Gastrocnemius medialis (tissue), 4 donors: ENCODE results near the gene PPM1G. TPM values are rescaled to one million over a fixed set of nuclear protein-coding genes. Genes with fewer than 3 reads are reported as not detected.
"Not testable (repeated sequence)": the region's sequence is repeated elsewhere in the genome, so short reads cannot be mapped to it uniquely, and the experiment has no call there.

Source experiments
- ATAC-seq, 2 donors: fragments of 150-250 bp; one replicate each; pipeline ENCODE4 v1.9.1; 2016
- DNase-seq, 2 donors: peaks; one replicate each; pipeline ENCODE4 v3.0.0-alpha.2; 2019
- H3K27ac ChIP-seq, 4 donors: fragments of 200-600 bp; sonication (generic); 1 replicate in 1 of 4; 2 replicates in 3 of 4; pipeline ENCODE4 v1.5.1; 2016 to 2018; ENCODE audit warnings: mild to moderate bottlenecking in 2 of 4, moderate library complexity in 1 of 4
- H3K27me3 ChIP-seq, 3 donors: fragments of 200-600 bp; sonication (generic) in 2 of 3; 1 replicate in 1 of 3; 2 replicates in 2 of 3; pipeline versions ENCODE4 v1.5.1 to v1.6.0; 2016 to 2019; ENCODE audit warnings: mild to moderate bottlenecking in 1 of 3, moderate library complexity in 1 of 3
- H3K36me3 ChIP-seq, 2 donors: fragments of 200-600 bp; sonication (generic) in 1 of 2; one replicate each; pipeline ENCODE4 v1.5.1; 2017 to 2018
- H3K4me1 ChIP-seq, 2 donors: fragments of 200-600 bp; sonication (generic) in 1 of 2; one replicate each; pipeline ENCODE4 v1.5.1; 2016 to 2017; ENCODE audit warnings: mild to moderate bottlenecking in 2 of 2
- H3K4me3 ChIP-seq, 4 donors: fragments of 200-600 bp; sonication (generic) in 3 of 4; 1 replicate in 1 of 4; 2 replicates in 3 of 4; pipeline ENCODE4 v1.5.1; 2016 to 2019; ENCODE audit warnings: mild to moderate bottlenecking in 2 of 4
- H3K9me3 ChIP-seq, 3 donors: fragments of 200-600 bp; sonication (generic) in 2 of 3; 1 replicate in 1 of 3; 2 replicates in 2 of 3; pipeline ENCODE4 v1.5.1; 2016 to 2019
- POLR2A ChIP-seq, 2 donors: fragments of 450-650 bp; IDR thresholded peaks; one replicate each; pipeline ENCODE4 v1.6.1; 2017; ENCODE audit warnings: antibody characterized with exemption in 2 of 2, mild to moderate bottlenecking in 2 of 2, moderate library complexity in 2 of 2
- in situ Hi-C, 4 donors: fragments of 200-750 bp; cut with MboI; loops; one replicate each; pipeline versions ENCODE4 v1.15.0 to v1.8.0; 2017; ENCODE audit warnings: low sequenced_read_pairs in 4 of 4
- intact Hi-C: fragments of 100-400 bp; cut with DNase I; formaldehyde crosslinking; loops from one replicate; pipeline ENCODE4 v1.15.1; 2023; ENCODE audit warnings: low total_unique reads
- total RNA-seq, 4 donors: library from RNA; depleted of rRNA; stranded (reverse); fragments of >200 nt; gene quantifications; one replicate each; pipeline versions ENCODE4 v1.1.0 to v1.2.3, GENCODE V29; 2016
- TF ChIP-seq, protein P1 (sequence below), 5 experiments: fragments of 450-650 bp in 3 of 5; fragments of 200-600 bp in 2 of 5; sonication (generic) in 2 of 5; IDR thresholded peaks in 4 of 5; conservative IDR thresholded peaks in 1 of 5; 1 replicate in 4 of 5; 2 replicates in 1 of 5; pipeline ENCODE4 v1.5.1; 2016 to 2019; ENCODE audit warnings: antibody characterized with exemption in 5 of 5, mild to moderate bottlenecking in 3 of 5, moderate library complexity in 3 of 5

The PPM1G gene
- total RNA-seq, 4 donors from 2014 or later, result 47.2 to 111 (median 92.2) TPM

GRCh38 chr2:27356056-27356381, 53.4 kb downstream of the PPM1G start:
- Histone ChIP-seq H3K27ac (peak overlapping the region; percentile 92 to 99 (median 94)), H3K4me1 (peaks cover 42 to 53% of the 10 kb centered on the region in 2 donors), H3K4me3 (peak overlapping the region; percentile 69 to 98 (median 93)), H3K9me3 (no peaks in the 10 kb centered on the region), H3K27me3 (no peaks in the 10 kb centered on the region), H3K36me3 (no peaks in the 10 kb centered on the region)
- peak; percentile 52 to 53 for ATAC-seq
- intact Hi-C loops, result loop anchor here (1.0 to 5.0 kb wide), 4 partner anchors 33 to 144 kb away; partner anchors contain the start of genes ATRAID, MPV17, PPM1G and SLC5A6
- DNase-seq, result peak; percentile 63 to 79
- in situ Hi-C loops, result no loop called here
- TF ChIP-seq, protein P1, sequence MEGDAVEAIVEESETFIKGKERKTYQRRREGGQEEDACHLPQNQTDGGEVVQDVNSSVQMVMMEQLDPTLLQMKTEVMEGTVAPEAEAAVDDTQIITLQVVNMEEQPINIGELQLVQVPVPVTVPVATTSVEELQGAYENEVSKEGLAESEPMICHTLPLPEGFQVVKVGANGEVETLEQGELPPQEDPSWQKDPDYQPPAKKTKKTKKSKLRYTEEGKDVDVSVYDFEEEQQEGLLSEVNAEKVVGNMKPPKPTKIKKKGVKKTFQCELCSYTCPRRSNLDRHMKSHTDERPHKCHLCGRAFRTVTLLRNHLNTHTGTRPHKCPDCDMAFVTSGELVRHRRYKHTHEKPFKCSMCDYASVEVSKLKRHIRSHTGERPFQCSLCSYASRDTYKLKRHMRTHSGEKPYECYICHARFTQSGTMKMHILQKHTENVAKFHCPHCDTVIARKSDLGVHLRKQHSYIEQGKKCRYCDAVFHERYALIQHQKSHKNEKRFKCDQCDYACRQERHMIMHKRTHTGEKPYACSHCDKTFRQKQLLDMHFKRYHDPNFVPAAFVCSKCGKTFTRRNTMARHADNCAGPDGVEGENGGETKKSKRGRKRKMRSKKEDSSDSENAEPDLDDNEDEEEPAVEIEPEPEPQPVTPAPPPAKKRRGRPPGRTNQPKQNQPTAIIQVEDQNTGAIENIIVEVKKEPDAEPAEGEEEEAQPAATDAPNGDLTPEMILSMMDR (IDR thresholded peaks at IDR 0.05 in 4 of 5, conservative IDR thresholded peaks at IDR 0.05 in 1 of 5), result no peak
- no peak for TF ChIP-seq POLR2A (IDR thresholded peaks at IDR 0.05)

- Histone ChIP-seq H3K4me3 (no peak overlapping the region), H3K27ac (peak overlapping the region; percentile 92 to 99 (median 94)), H3K36me3 (no peaks in the 10 kb centered on the region), H3K27me3 (no peaks in the 10 kb centered on the region), H3K4me1 (peaks cover 42 to 53% of the 10 kb centered on the region in 2 donors), H3K9me3 (no peaks in the 10 kb centered on the region)
- in situ Hi-C loops (no loop called here), intact Hi-C loops (no loop called here)
- no peak for DNase-seq
- no peak for ATAC-seq
- no peak for TF ChIP-seq POLR2A (IDR thresholded peaks at IDR 0.05)
- TF ChIP-seq, protein P1 (IDR thresholded peaks at IDR 0.05 in 4 of 5, conservative IDR thresholded peaks at IDR 0.05 in 1 of 5), result no peak
Measured at GRCh38 chr2:27354597-27354927, 54.8 kb downstream of the PPM1G start.

GRCh38 chr2:27353762-27354596, 55.4 kb downstream of the PPM1G start:
- Histone ChIP-seq H3K4me1 (peaks cover 42 to 53% of the 10 kb centered on the region in 2 donors), H3K4me3 (no peak overlapping the region), H3K27ac (peak overlapping the region; percentile 92 to 99 (median 94)), H3K36me3 (no peaks in the 10 kb centered on the region), H3K27me3 (no peaks in the 10 kb centered on the region), H3K9me3 (no peaks in the 10 kb centered on the region)
- intact Hi-C loops, result no loop called here
- peak; percentile 40 to 80 for DNase-seq
- ATAC-seq, result peak in 1 of 2 donors; percentile 29
- in situ Hi-C loops, result no loop called here
- no peak for TF ChIP-seq POLR2A (IDR thresholded peaks at IDR 0.05)
- TF ChIP-seq, protein P1 (IDR thresholded peaks at IDR 0.05 in 4 of 5, conservative IDR thresholded peaks at IDR 0.05 in 1 of 5), result no peak

DNA sequence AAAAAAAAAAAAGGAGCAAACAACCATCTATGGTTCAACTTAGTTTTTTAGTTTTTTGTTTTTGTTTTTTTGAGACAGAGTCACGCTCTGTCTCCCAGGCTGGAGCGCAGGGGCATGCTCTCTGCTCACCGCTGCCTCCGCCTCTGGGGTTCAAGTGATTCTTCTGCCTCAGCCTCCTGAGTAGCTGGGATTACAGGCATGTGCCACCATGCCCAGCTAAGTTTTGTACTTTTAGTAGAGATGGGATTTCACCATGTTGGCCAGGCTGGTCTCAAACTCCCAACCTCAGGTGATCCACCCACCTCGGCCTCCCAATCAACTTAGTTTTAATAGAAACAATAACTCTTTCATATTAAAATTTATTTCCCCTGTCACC, 56.0 kb downstream of the PPM1G start:
- ATAC-seq, H3K27me3 ChIP-seq, in situ Hi-C loops, H3K4me3 ChIP-seq, H3K9me3 ChIP-seq, DNase-seq, H3K36me3 ChIP-seq, intact Hi-C loops: not testable (repeated sequence)
- Histone ChIP-seq H3K27ac (peak overlapping the region; percentile 92 to 99 (median 94)), H3K4me1 (peaks cover 40 to 53% of the 10 kb centered on the region in 2 donors)

DNA sequence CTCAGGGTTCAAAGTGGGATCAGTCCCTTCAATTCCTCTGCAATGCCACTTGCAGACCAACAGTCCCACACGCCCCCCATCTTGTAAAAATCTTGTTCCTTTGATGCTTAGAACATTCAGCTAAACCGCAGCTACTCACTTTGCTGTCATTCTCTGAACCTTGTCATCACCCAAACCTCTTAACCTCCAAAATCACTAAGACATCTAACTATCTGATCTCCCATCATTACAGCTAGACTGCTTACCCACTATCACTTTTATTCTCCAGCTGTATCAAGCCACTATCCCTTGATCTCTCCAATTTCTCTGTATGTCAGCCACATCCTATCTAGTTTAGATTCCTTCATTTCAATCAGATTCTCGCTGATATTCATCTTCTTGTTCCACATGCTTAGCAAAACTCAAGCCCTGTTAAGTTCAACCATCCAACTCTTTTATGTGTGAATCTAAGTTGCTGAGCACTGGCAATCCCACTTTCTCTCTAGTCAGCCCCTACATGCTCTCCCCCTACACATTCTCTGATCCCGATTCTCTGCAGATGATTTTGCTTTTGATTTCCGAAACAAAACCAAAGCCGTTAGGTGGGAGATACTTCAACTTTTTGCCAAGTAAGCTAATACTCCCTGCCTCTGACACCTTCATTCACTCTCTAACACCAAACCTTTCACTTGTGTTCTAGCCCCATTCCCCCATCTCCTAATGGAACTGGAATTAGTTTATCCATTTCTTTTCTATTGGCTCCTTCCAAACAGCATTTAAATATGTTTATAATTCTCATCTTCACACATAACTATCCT, 57.4 kb downstream of the PPM1G start:
- TF ChIP-seq, protein P1 (IDR thresholded peaks at IDR 0.05 in 4 of 5, conservative IDR thresholded peaks at IDR 0.05 in 1 of 5), result no peak
- no peak for TF ChIP-seq POLR2A (IDR thresholded peaks at IDR 0.05)
- Histone ChIP-seq H3K36me3 (no peaks in the 10 kb centered on the region), H3K9me3 (no peaks in the 10 kb centered on the region), H3K27me3 (no peaks in the 10 kb centered on the region), H3K27ac (peak overlapping the region in 1 of 4 donors; percentile 7), H3K4me1 (peaks cover 29 to 47% of the 10 kb centered on the region in 2 donors), H3K4me3 (no peak overlapping the region)
- ATAC-seq (no peak), DNase-seq (no peak)
- intact Hi-C loops, result no loop called here
- in situ Hi-C loops, result no loop called here
